CD14-positive monocyte (primary cell): ENCODE results near the gene CHRNB1. TPM values are rescaled to one million over a fixed set of nuclear protein-coding genes. Genes with fewer than 3 reads are reported as not detected.

ENCODE experiments used
- DNase-seq, 3 donors: peaks; one replicate each; pipeline ENCODE4 v3.0.0-alpha.2; 2011 to 2022
- H2AFZ ChIP-seq: 2 replicates; pipeline ENCODE4 v1.6.0; 2012; ENCODE audit warnings: mild to moderate bottlenecking, low read depth, low read length, inconsistent platforms; ENCODE audit not compliant: insufficient read depth, poor library complexity, severe bottlenecking
- H3K27ac ChIP-seq, 2 donors: 1 replicate in 1 of 2; 2 replicates in 1 of 2; pipeline ENCODE4 v1.5.1; 2012 to 2013; ENCODE audit warnings: low read length in 2 of 2, control low read depth in 1 of 2, inconsistent platforms in 1 of 2, low read depth in 1 of 2, mild to moderate bottlenecking in 1 of 2
- H3K27me3 ChIP-seq, 2 donors: one replicate each; pipeline versions ENCODE4 v1.6.0 to v1.6.1; 2011 to 2013; ENCODE audit warnings: low read length in 2 of 2; ENCODE audit not compliant: control insufficient read depth in 2 of 2, insufficient read depth in 2 of 2
- H3K36me3 ChIP-seq, 2 donors: replicated peaks in 1 of 2; 1 replicate in 1 of 2; 2 replicates in 1 of 2; pipeline versions ENCODE4 v1.5.1 to v1.6.1; 2012 to 2013; ENCODE audit warnings: low read length in 2 of 2, control low read depth in 1 of 2, inconsistent platforms in 1 of 2, mild to moderate bottlenecking in 1 of 2; ENCODE audit not compliant: insufficient read depth in 2 of 2, control insufficient read depth in 1 of 2
- H3K4me1 ChIP-seq, 2 donors: 1 replicate in 1 of 2; 2 replicates in 1 of 2; pipeline versions ENCODE4 v1.5.1 to v1.6.1; 2012 to 2013; ENCODE audit warnings: low read length in 2 of 2, control low read depth in 1 of 2, inconsistent platforms in 1 of 2, mild to moderate bottlenecking in 1 of 2, moderate library complexity in 1 of 2; ENCODE audit not compliant: insufficient read depth in 2 of 2, control insufficient read depth in 1 of 2
- H3K4me2 ChIP-seq: replicated peaks from 2 replicates; pipeline ENCODE3; 2012; ENCODE audit warnings: low read length, moderate library complexity, mild to moderate bottlenecking; ENCODE audit not compliant: poor library complexity, severe bottlenecking; ENCODE audit errors: extremely low read depth
- H3K4me3 ChIP-seq, 3 experiments: fragments of 200-600 bp in 1 of 3; sonication (generic) in 1 of 3; replicated peaks in 1 of 3; 1 replicate in 2 of 3; 2 replicates in 1 of 3; pipeline ENCODE4 v1.5.1; 2011 to 2013; ENCODE audit warnings: low read length in 3 of 3, mild to moderate bottlenecking in 3 of 3, control low read depth in 2 of 3, low read depth in 2 of 3, inconsistent platforms in 1 of 3, moderate library complexity in 1 of 3
- H3K79me2 ChIP-seq: 2 replicates; pipeline ENCODE4 v1.6.0; 2012; ENCODE audit warnings: mild to moderate bottlenecking, control low read depth, inconsistent platforms, low read length, moderate library complexity; ENCODE audit not compliant: insufficient read depth
- H3K9ac ChIP-seq: 2 replicates; pipeline ENCODE4 v1.6.0; 2017; ENCODE audit warnings: low read length, mild to moderate bottlenecking; ENCODE audit not compliant: insufficient read depth, poor library complexity, severe bottlenecking
- H3K9me3 ChIP-seq, 2 donors: replicated peaks in 1 of 2; 1 replicate in 1 of 2; 2 replicates in 1 of 2; pipeline versions ENCODE4 v1.5.1 to v1.6.1; 2012 to 2013; ENCODE audit warnings: low read length in 2 of 2, control low read depth in 1 of 2; ENCODE audit not compliant: control insufficient read depth in 1 of 2, insufficient read depth in 1 of 2
- H4K20me1 ChIP-seq: 2 replicates; pipeline ENCODE4 v1.6.0; 2012; ENCODE audit warnings: mild to moderate bottlenecking, low read length, control low read depth, moderate library complexity; ENCODE audit not compliant: insufficient read depth
- H3K27ac Mint-ChIP-seq, 7 donors: one replicate each; pipeline ENCODE4 v1.8.0; 2020; ENCODE audit warnings: mild to moderate bottlenecking in 7 of 7, mixed read lengths in 7 of 7, moderate library complexity in 6 of 7, inconsistent platforms in 2 of 7
- H3K27me3 Mint-ChIP-seq, 3 donors: one replicate each; pipeline ENCODE4 v1.8.0; 2021 to 2022; ENCODE audit warnings: low read depth in 3 of 3, mild to moderate bottlenecking in 3 of 3, mixed read lengths in 3 of 3, moderate library complexity in 3 of 3, inconsistent platforms in 1 of 3
- H3K36me3 Mint-ChIP-seq, 2 donors: one replicate each; pipeline ENCODE4 v1.8.0; 2020; ENCODE audit warnings: mixed read lengths in 2 of 2, inconsistent platforms in 1 of 2, mild to moderate bottlenecking in 1 of 2
- H3K4me1 Mint-ChIP-seq: one replicate; pipeline ENCODE4 v1.8.0; 2020; ENCODE audit warnings: mild to moderate bottlenecking, mixed read lengths
- H3K4me3 Mint-ChIP-seq, 2 donors: one replicate each; pipeline ENCODE4 v1.8.0; 2020; ENCODE audit warnings: mild to moderate bottlenecking in 2 of 2, mixed read lengths in 2 of 2, moderate library complexity in 1 of 2
- H3K9me3 Mint-ChIP-seq, 7 donors: one replicate each; pipeline ENCODE4 v1.8.0; 2020 to 2022; ENCODE audit warnings: mixed read lengths in 7 of 7, mild to moderate bottlenecking in 6 of 7, moderate library complexity in 6 of 7, inconsistent platforms in 2 of 7
- WGBS: methylation state at CpG from one replicate; pipeline ENCODE4 v1.1.5; 2013; ENCODE audit warnings: missing lambda C conversion rate; ENCODE audit not compliant: insufficient coverage; 5-methylcytosine and 5-hydroxymethylcytosine counted together
- intact Hi-C, 2 donors: fragments of 100-400 bp; cut with micrococcal nuclease; formaldehyde crosslinking; loops; one replicate each; pipeline versions ENCODE4 v1.15.0 to v1.15.1; 2023
- polyA plus RNA-seq, 3 donors: library from polyadenylated mRNA; depleted of rRNA in 1 of 3; unstranded in 2 of 3; stranded (reverse) in 1 of 3; fragments of 300-500 nt in 2 of 3; fragments of >200 nt in 1 of 3; fragmentation: Illumina TruSeq in 2 of 3; gene quantifications; 1 replicate in 2 of 3; 2 replicates in 1 of 3; pipeline ENCODE4 v1.2.3, GENCODE V29; 2012 to 2021
- TF ChIP-seq, protein P1 (sequence below): fragments of 200-600 bp; IDR thresholded peaks from one replicate; pipeline ENCODE4 v1.8.0; 2022; ENCODE audit warnings: antibody characterized with exemption, mild to moderate bottlenecking

The CHRNB1 gene
- polyA plus RNA-seq, 3 donors = 9.3 to 15.7 (median 14.7) TPM

DNA sequence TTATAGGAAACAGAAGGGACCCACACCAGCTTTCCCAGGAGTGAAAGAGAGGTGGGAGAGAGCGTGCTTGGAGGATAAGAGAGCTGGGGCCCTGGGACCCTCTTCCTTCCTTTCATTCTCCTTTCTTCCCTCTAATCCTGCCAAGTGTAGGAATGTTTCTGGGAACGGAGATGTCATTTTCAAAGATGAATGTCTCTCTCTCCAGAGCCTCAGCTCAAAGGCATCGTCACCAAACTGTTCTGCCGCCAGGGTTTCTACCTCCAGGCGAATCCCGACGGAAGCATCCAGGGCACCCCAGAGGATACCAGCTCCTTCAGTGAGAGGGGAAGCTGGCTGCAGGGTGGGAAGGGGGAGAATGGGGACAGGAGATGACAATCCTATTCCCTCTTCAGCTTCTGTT lies 3.6 kb upstream of the CHRNB1 start:
- Histone ChIP-seq H3K4me3 (no peak overlapping the region), H3K9me3 (peaks cover 0 to 18% of the 10 kb centered on the region in 2 donors), H3K4me2 (no peak overlapping the region), H3K36me3 (no peaks in the 10 kb centered on the region), H3K4me1 (peaks cover 53 to 60% of the 10 kb centered on the region in 2 donors), H3K9ac (no peak overlapping the region), H3K27me3 (peaks cover 37 to 77% of the 10 kb centered on the region in 2 donors), H3K79me2 (peaks cover 3% of the 10 kb centered on the region), H4K20me1 (peaks cover 29% of the 10 kb centered on the region), H2AFZ (no peak overlapping the region), H3K27ac (no peak overlapping the region)
- Mint-ChIP-seq H3K27ac (no peak overlapping the region), H3K36me3 (peaks cover 19% of the 10 kb centered on the region in 2 donors), H3K4me1 (peaks cover 53% of the 10 kb centered on the region), H3K27me3 (peaks cover 68 to 89% (median 80%) of the 10 kb centered on the region in 3 donors), H3K4me3 (peak overlapping the region in 1 of 2 donors; percentile 84), H3K9me3 (peaks cover 0 to 23% (median 11%) of the 10 kb centered on the region in 7 donors)
- TF ChIP-seq, protein P1, sequence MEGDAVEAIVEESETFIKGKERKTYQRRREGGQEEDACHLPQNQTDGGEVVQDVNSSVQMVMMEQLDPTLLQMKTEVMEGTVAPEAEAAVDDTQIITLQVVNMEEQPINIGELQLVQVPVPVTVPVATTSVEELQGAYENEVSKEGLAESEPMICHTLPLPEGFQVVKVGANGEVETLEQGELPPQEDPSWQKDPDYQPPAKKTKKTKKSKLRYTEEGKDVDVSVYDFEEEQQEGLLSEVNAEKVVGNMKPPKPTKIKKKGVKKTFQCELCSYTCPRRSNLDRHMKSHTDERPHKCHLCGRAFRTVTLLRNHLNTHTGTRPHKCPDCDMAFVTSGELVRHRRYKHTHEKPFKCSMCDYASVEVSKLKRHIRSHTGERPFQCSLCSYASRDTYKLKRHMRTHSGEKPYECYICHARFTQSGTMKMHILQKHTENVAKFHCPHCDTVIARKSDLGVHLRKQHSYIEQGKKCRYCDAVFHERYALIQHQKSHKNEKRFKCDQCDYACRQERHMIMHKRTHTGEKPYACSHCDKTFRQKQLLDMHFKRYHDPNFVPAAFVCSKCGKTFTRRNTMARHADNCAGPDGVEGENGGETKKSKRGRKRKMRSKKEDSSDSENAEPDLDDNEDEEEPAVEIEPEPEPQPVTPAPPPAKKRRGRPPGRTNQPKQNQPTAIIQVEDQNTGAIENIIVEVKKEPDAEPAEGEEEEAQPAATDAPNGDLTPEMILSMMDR = no peak
- WGBS = no CpG with 5 or more reads among the region's 7 CpGs
- DNase-seq = no peak
- intact Hi-C loops = no loop called here

DNA sequence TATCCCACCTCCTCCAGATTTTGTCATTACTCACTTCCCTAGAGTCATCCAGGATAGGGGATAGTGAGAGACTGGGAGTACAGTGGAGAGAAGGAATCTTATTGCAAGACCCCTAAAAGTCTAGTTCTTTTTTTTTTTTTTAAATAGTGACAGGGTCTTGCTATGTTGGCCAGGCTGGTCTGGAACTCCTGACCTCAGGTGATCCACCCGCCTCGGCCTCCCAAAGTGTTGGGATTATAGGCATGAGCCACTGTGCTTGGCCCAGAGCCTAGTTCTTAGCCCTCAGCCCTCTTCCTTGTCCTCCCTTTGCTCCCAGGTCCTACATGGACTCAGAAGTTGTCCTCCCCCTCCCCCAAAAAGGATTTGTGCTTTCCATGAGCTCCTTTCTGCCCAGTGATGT lies 2.7 kb upstream of the CHRNB1 start:
- TF ChIP-seq, protein P1 = no peak
- peaks cover 21% of the 10 kb centered on the region for H4K20me1 ChIP-seq
- H3K9me3 Mint-ChIP-seq = peaks cover 0 to 25% (median 14%) of the 10 kb centered on the region in 7 donors
- WGBS = no CpG with 5 or more reads among the region's 2 CpGs
- peaks cover 76 to 96% (median 89%) of the 10 kb centered on the region in 3 donors for H3K27me3 Mint-ChIP-seq
- H3K27me3 ChIP-seq = peaks cover 46 to 86% of the 10 kb centered on the region in 2 donors
- peaks cover 0 to 21% of the 10 kb centered on the region in 2 donors for H3K9me3 ChIP-seq
- H3K36me3 Mint-ChIP-seq = peaks cover 20 to 21% of the 10 kb centered on the region in 2 donors
- no peak overlapping the region for H3K27ac Mint-ChIP-seq
- peaks cover 49% of the 10 kb centered on the region for H3K4me1 Mint-ChIP-seq
- no peak for DNase-seq
- no peak overlapping the region for H3K9ac ChIP-seq
- peak overlapping the region in 1 of 2 donors; percentile 84 for H3K4me3 Mint-ChIP-seq
- H3K79me2 ChIP-seq = no peaks in the 10 kb centered on the region
- no peak overlapping the region for H3K27ac ChIP-seq
- no peaks in the 10 kb centered on the region for H3K36me3 ChIP-seq
- H3K4me1 ChIP-seq = peaks cover 48 to 56% of the 10 kb centered on the region in 2 donors
- no peak overlapping the region for H2AFZ ChIP-seq
- no peak overlapping the region for H3K4me3 ChIP-seq
- no peak overlapping the region for H3K4me2 ChIP-seq
- intact Hi-C loops = no loop called here
